Middle frontal gyrus (tissue), 1 donor: Measurements from ENCODE around the gene PAQR4.
"Not testable (repeated sequence)": the region's sequence is repeated elsewhere in the genome, so short reads cannot be mapped to it uniquely, and the experiment has no call there.

Experiments used
- DNase-seq: peaks from one replicate; pipeline ENCODE4 v3.0.0-alpha.2; 2015; ENCODE audit warnings: low spot score; ENCODE audit errors: extremely low spot score

Gene PAQR4

GRCh38 chr16:2968738-2969544 lies at the start of gene PAQR4:
PAQR4 (plus strand) TSS chr16:2969348; CDS start chr16:2969675, 327 bp downstream.
- DNase-seq = peak; percentile 92

- no peak for DNase-seq
These were observed 49.5 kb upstream of the PAQR4 start for GRCh38 chr16:2919511-2920255.

GRCh38 chr16:2923481-2923880 lies 45.7 kb upstream of the PAQR4 start:
- no peak for DNase-seq

DNA sequence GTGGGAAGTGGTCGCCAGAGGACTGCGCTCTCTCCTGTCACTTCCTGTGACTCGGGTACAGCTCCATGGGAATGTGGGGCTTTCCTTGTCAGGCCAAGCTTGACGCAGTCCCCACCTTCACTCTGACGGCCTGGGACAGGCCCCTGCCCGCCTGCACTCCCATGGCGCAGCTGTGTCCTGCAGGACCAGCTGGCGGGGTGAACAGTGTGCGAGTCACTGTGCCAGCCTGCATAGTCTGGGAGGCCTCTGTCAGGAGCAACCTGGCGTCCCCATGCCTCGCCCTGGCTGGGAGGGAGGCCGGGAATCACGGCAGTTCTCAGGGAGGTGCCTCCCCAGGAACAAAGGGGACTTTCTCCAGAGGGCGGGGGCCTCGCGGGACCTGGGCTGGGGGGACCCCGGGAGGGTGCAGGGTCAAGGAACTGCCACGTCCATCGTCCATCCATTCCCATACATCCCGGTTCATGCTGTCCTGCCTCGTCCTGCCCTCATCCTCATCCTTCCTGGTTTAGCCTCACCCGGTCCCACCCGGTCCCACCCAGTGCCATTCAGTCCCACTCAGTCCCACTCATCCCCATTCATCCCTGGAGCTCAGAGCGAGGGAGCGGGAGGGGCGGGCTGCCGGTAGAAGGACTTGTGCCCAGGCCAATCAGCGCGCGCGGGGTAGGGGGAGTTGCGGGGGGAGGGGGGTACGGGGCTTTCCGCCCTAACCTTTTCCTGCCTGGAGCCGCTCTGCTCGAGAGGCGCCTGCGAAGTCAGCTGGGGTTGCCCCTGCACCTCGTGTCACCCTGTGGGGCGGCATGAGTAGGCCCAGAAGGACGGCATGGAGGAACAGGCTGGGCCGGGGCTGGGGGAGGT lies 44.0 kb upstream of the PAQR4 start:
- DNase-seq = no peak

DNA sequence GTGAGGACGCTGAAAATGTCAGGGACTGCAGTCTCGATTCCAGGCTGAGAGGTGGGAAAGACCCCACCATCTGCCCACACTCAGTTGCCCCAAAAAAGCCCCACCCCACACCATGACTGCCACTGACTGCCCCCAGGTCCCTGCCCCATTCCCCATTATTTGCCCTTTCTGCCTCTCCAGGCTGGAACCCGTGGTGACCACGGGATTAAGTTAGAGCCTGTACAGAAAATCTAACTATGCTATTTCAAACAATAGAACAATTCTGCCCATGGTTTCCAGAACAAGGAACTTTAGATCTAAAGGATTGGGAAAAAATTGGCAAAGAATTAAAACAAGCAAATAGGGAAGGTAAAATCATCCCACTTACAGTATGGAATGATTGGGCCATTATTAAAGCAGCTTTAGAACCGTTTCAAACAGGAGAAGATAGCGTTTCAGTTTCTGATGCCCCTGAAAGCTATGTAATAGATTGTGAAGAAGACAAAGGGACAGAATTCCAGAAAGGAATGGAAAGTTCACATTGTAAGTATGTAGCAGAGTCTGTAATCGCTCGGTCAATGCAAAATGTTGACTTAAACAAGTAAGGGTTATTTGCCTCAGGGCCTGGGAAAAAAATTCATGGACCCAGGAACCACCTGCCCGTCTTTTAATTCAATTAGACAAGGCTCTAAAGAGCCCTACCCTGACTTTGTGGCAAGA lies 43.0 kb upstream of the PAQR4 start:
- DNase-seq = no peak

DNA sequence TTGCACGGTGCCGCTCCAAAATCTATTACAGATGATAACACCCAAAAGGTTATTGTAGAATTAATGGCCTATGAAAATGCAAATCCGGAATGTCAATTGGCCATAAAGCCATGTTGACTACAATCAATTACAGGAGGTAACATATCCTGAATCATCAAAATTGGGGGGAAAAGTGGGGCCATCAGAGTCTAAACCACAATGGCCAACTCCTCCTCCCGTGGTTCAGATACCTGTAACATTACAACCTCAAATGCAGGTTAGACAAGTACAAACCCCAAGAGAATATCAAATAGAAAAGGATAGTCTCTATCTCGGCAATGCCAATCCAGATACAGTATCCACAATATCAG lies 42.5 kb upstream of the PAQR4 start:
- no peak for DNase-seq

DNA sequence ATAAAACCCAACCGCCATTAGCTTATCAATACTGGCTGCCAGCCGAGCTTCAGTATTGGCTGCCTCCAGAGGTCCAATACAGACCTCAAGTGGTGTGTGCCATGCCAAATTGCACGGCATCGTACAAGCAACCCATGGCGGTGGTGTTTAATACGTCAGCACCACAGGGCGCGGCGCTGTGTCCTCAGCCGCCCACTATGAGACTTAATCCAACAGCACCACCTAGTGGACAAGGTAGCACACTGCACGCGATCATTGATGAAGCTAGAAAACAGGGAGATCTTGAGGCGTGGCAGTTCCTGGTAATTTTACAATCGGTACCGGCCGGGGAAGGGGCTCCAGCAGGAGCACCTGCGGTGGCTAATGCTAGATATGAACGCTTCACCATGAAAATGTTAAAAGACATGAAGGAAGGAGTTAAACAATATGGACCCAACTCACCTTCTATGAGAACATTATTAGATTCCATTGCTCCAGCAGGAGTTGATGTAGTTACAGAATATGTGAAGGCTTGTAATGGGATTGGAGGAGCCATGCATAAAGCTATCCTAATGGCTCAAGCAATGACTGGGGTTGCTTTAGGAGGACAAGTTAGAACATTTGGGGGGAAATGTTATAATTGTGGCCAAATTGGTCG lies 42.0 kb upstream of the PAQR4 start:
- DNase-seq = peak; percentile 65

- DNase-seq = not testable (repeated sequence)
These were observed 41.0 kb upstream of the PAQR4 start for GRCh38 chr16:2928151-2928550.

DNA sequence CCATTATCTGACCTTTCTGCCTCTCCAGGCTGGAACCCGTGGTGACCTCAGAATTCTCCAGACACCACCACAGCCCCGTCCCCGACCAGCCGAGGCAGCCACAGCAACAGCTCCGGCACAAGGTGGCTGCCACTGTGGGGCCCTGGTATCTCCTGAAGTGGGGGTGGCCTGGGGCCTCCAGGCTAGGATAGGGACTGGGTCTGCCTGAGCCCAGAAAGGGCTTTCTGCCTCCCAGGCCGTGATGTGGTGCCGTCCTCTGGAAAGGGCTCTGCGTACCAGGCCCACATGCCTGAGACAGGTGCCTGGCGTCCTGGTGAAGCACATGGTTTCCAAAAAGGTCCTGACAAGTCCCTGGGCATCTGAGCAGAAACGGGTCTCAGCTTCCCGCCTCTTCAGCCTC lies 40.4 kb upstream of the PAQR4 start:
- DNase-seq = no peak

DNA sequence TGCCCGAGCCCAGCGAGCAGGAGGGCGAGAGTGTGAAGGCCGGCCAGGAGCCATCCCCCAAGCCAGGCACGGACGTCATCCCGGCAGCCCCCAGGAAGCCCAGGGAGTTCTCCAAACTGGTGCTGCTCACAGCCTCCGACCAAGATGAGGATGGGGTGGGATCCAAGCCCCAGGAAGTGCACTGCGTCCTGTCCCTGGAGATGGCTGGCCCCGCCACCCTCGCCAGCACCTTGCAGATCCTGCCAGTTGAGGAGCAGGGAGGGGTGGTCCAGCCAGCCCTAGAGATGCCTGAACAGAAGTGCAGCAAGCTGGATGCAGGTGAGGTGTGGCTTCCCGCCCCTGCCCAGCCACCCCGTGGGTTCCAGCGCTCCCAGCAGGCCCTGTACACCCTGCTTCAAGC lies 39.5 kb upstream of the PAQR4 start:
- no peak for DNase-seq

DNA sequence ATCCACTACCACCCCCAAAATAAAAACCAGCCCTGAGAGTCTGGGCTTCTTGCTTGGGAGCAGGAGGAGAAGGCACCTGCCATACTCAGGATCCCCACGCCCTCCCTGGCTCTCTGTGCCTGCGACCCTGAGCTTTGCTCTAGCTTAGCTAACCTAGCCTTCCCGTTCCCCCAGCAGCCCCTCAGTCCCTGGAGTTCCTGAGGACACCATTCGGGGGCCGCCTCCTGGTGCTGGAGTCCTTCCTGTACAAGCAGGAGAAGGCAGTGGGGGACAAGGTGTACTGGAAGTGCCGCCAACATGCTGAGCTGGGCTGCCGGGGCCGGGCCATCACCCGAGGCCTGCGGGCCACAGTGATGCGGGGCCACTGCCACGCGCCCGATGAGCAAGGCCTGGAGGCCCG lies 38.9 kb upstream of the PAQR4 start:
- DNase-seq = no peak

DNA sequence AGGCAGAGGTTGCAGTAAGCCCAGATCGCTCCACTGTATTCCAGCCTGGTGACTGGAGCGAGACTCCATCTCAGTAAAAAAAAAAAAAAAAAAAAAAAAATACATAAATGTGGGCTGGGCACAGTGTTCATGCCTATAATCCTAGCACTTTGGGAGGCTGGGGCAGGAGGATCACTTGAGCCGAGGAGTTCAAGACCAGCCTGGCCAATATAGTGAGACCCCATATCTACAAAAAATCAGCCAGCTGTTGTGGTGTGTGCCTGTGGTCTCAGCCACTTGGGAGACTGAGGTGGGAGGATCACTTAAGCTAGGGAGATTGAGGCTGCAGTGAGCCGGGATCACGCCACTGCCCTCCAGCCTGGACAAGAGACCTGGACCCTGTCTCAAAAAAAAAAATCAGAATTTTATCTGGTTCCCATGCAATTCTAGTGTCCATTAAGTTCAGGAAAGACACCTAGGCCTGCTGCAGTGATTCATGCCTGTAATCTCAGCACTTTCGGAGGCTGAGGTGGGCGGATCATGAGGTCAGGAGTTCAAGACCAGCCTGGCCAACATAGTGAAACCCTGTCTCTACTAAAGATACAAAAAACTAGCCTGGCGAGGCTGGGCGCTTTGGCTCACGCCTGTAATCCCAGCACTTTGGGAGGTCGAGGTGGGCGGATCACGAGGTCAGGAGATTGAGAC lies 37.8 kb upstream of the PAQR4 start:
- not testable (repeated sequence) for DNase-seq

GRCh38 chr16:2933136-2933535 lies 36.0 kb upstream of the PAQR4 start:
- DNase-seq = no peak

- DNase-seq = no peak
These were observed 35.4 kb upstream of the PAQR4 start for GRCh38 chr16:2933701-2934100.

DNA sequence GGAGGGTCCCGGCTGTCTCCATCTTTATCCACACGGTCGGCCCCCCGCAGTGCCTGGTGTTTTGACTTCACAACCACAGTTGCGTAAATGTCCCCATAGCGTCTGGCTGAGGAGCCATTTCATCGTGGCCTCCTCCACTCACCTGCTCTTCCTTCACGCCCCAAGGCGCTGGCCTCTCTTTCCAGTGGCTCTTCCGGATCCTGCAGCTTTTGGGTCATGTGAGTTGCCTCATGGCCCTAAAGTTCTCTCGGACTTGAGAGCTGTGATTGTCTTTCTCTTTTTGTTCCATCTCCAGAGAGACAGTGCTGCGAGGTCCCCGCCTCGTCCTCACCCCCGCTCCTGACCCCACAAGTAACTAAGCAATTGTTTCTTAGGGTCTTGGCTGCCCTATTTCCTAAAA lies 34.7 kb upstream of the PAQR4 start:
- DNase-seq = no peak

GRCh38 chr16:2936436-2937011 lies 32.6 kb upstream of the PAQR4 start:
- no peak for DNase-seq

GRCh38 chr16:2937170-2937569 lies 32.0 kb upstream of the PAQR4 start:
- DNase-seq = no peak

DNA sequence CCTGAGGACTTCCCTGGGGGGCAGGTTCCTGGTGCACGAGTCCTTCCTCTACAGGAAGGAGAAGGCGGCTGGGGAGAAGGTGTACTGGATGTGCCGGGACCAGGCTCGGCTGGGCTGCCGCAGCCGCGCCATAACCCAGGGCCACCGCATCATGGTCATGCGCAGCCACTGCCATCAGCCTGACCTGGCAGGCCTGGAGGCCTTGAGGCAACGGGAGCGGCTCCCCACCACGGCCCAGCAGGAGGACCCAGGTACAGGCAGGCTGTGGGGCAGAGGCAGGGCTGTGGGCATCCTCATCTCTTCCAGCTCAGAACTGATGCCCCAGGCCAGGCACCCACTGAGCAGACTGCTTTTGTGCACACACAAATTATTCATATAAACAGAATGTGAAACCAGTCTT lies 30.9 kb upstream of the PAQR4 start:
- no peak for DNase-seq

- no peak for DNase-seq
These were observed 29.2 kb upstream of the PAQR4 start for GRCh38 chr16:2939968-2940367.

DNA sequence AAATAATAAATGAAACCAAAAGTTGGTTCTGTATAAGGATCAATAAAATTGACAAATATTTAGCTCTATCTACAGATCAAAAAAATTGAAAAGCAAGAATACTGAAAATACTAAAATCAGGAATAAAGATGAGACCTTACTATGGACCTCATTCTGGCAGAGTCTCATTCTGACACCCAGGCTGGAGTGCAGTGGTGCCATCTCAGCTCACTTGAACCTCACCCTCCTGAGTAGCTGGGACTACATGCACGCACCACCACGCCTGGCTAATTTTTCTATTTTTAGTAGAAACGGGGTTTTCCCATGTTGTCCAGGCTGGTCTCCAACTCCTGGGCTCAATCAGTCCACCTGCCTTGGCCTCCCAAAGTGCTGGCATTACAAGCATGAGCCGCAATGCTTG lies 27.1 kb upstream of the PAQR4 start:
- DNase-seq = no peak
